Parathyroid adenoma (tissue), 2 donors: Measurements from ENCODE around the gene SH3D21.
A peak's percentile ranks its signal among the peaks of the same experiment; 100 is the strongest.

ENCODE experiments used
- H2AFZ ChIP-seq: fragments of 300-600 bp; sonication (generic); one replicate; pipeline ENCODE4 v1.7.0; 2017; ENCODE audit warnings: antibody characterized with exemption, mild to moderate bottlenecking
- H3K27ac ChIP-seq: fragments of 300-600 bp; sonication (generic); one replicate; pipeline ENCODE4 v1.7.0; 2017
- H3K27me3 ChIP-seq: fragments of 300-600 bp; sonication (generic); one replicate; pipeline ENCODE4 v1.7.0; 2017; ENCODE audit warnings: low read length; ENCODE audit not compliant: control insufficient read depth, insufficient read depth
- H3K36me3 ChIP-seq: fragments of 300-600 bp; sonication (generic); one replicate; pipeline ENCODE4 v1.7.0; 2017; ENCODE audit warnings: low read length; ENCODE audit not compliant: control insufficient read depth, insufficient read depth
- H3K4me1 ChIP-seq: fragments of 300-600 bp; sonication (generic); one replicate; pipeline ENCODE4 v1.7.0; 2017; ENCODE audit warnings: control low read depth
- H3K4me2 ChIP-seq: fragments of 300-600 bp; sonication (generic); one replicate; pipeline ENCODE4 v1.7.0; 2017; ENCODE audit warnings: low read length
- H3K4me3 ChIP-seq: fragments of 300-600 bp; sonication (generic); one replicate; pipeline ENCODE4 v1.7.0; 2017; ENCODE audit warnings: low read depth, low read length
- H3K79me2 ChIP-seq: fragments of 300-600 bp; sonication (generic); one replicate; pipeline ENCODE4 v1.7.0; 2017; ENCODE audit warnings: control low read depth
- H3K9ac ChIP-seq: fragments of 300-600 bp; sonication (generic); one replicate; pipeline ENCODE4 v1.7.0; 2017; ENCODE audit warnings: mild to moderate bottlenecking
- H3K9me3 ChIP-seq: fragments of 300-600 bp; sonication (generic); one replicate; pipeline ENCODE4 v1.7.0; 2017; ENCODE audit warnings: low read length; ENCODE audit not compliant: control insufficient read depth
- CTCF ChIP-seq: fragments of 300-600 bp; sonication (generic); IDR thresholded peaks from one replicate; pipeline ENCODE4 v1.7.0; 2017; ENCODE audit warnings: antibody characterized with exemption, mild to moderate bottlenecking
- donor health status: primary hyperparathyroidism.

SH3D21 gene

GRCh38 chr1:36285443-36286101 is 20.6 kb upstream of the SH3D21 start:
- Histone ChIP-seq H3K36me3 (no peaks in the 10 kb centered on the region), H3K27ac (no peak overlapping the region), H3K9ac (no peak overlapping the region), H3K4me3 (no peak overlapping the region), H3K4me1 (no peaks in the 10 kb centered on the region), H3K9me3 (no peaks in the 10 kb centered on the region), H3K79me2 (no peaks in the 10 kb centered on the region), H3K4me2 (no peak overlapping the region), H3K27me3 (no peaks in the 10 kb centered on the region), H2AFZ (no peak overlapping the region)
- TF ChIP-seq CTCF = peak; percentile 60

GRCh38 chr1:36286802-36287201 is 19.4 kb upstream of the SH3D21 start:
- Histone ChIP-seq H3K9ac (no peak overlapping the region), H3K4me3 (no peak overlapping the region), H3K79me2 (no peaks in the 10 kb centered on the region), H3K4me1 (no peaks in the 10 kb centered on the region), H3K27me3 (no peaks in the 10 kb centered on the region), H3K27ac (no peak overlapping the region), H3K9me3 (no peaks in the 10 kb centered on the region), H2AFZ (no peak overlapping the region), H3K4me2 (no peak overlapping the region), H3K36me3 (no peaks in the 10 kb centered on the region)
- no peak for TF ChIP-seq CTCF

GRCh38 chr1:36287595-36287994 is 18.6 kb upstream of the SH3D21 start:
- Histone ChIP-seq H3K4me1 (no peaks in the 10 kb centered on the region), H3K36me3 (no peaks in the 10 kb centered on the region), H3K4me2 (no peak overlapping the region), H2AFZ (no peak overlapping the region), H3K9me3 (no peaks in the 10 kb centered on the region), H3K9ac (no peak overlapping the region), H3K27me3 (no peaks in the 10 kb centered on the region), H3K27ac (no peak overlapping the region), H3K79me2 (no peaks in the 10 kb centered on the region), H3K4me3 (no peak overlapping the region)
- no peak for TF ChIP-seq CTCF

GRCh38 chr1:36295390-36295789 is 10.8 kb upstream of the SH3D21 start:
- Histone ChIP-seq H3K4me3 (no peak overlapping the region), H3K9me3 (no peaks in the 10 kb centered on the region), H3K27me3 (no peaks in the 10 kb centered on the region), H3K4me2 (no peak overlapping the region), H2AFZ (no peak overlapping the region), H3K4me1 (no peaks in the 10 kb centered on the region), H3K36me3 (no peaks in the 10 kb centered on the region), H3K27ac (no peak overlapping the region), H3K9ac (no peak overlapping the region), H3K79me2 (no peaks in the 10 kb centered on the region)
- no peak for TF ChIP-seq CTCF

- Histone ChIP-seq H3K9ac (no peak overlapping the region), H3K9me3 (no peaks in the 10 kb centered on the region), H3K79me2 (no peaks in the 10 kb centered on the region), H3K4me1 (no peaks in the 10 kb centered on the region), H3K27me3 (no peaks in the 10 kb centered on the region), H3K27ac (no peak overlapping the region), H2AFZ (no peak overlapping the region), H3K36me3 (no peaks in the 10 kb centered on the region), H3K4me2 (no peak overlapping the region), H3K4me3 (no peak overlapping the region)
- TF ChIP-seq CTCF = no peak
These were observed 9.1 kb upstream of the SH3D21 start for GRCh38 chr1:36297062-36297461.
